ENCODE data around the gene TRABD. TPM values are rescaled to one million over a fixed set of nuclear protein-coding genes. Genes with fewer than 3 reads are reported as not detected.

The TRABD gene
- polyA plus RNA-seq, 1 of the 3 experiments (the other 2 are of a cell fraction) = 50.6 TPM

DNA sequence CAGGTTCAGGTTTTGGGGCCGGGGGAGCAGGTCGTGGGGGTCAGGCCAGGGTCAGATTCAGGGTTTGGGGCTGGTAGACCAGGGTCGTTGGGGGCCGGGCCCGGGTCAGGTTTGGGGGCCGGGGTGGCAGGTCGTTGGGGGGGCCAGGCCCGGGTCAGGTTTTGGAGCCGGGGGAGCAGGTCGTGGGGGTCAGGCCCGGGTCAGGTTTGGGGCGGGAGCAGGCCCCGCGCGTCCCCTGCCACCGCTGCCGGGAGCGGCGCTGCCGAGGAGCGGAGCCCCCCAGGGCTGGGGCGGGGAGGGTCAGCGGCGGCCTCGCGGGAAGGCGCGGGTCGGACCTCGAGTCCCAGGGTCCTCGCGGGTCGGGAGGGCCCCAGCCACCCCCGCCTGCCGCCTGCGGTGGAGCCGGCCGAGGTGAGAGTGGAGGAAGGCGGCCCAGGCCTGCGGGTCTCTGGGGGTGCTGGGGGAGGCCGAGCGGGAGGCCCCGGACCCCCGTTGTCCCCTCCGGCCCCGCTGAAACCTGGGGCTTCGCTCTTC lies 535 bp downstream of the TRABD start:
- POLR2A ChIA-PET = no interaction called here
- H3F3A ChIP-seq (replicated peaks; ENCODE audit: insufficient read depth) = no peaks in the 10 kb centered on the region
- H3K36me3 ChIP-seq (replicated peaks in 1 of 2; ENCODE audit: control insufficient read depth in 1 of 2, insufficient read depth in 2 of 2, low read length in 1 of 2) = peaks cover 0 to 5% of the 10 kb centered on the region in 2 experiments
- no peaks in the 10 kb centered on the region for H3K9me3 ChIP-seq
- peaks cover 50% of the 10 kb centered on the region for H3K79me2 ChIP-seq (ENCODE audit: insufficient read depth)
- no peak overlapping the region for H2AFZ ChIP-seq (ENCODE audit: low read depth)
- peak overlapping the region; percentile 68 to 73 for H3K4me3 ChIP-seq (ENCODE audit: low read depth in 2 of 2, low read length in 1 of 2)
- peak; percentile 65 for DNase-seq
- CTCF ChIA-PET = interaction anchor here (0.7 kb wide), 1 partner anchor 156 kb away, joined by 4 read pairs; no protein-coding TSS in a partner anchor
- H3K9ac ChIP-seq = peak overlapping the region; percentile 71
- H3K9me2 ChIP-seq = no peaks in the 10 kb centered on the region
- H3K4me1 ChIP-seq (ENCODE audit: control insufficient read depth in 1 of 2, insufficient read depth in 2 of 2, low read depth in 1 of 2, low read length in 1 of 2) = peaks cover 4 to 53% of the 10 kb centered on the region in 2 experiments; a peak in 2 of 4 replicates
- 0 out of 2 replicates have a peak, but pooled peaks cover 21% of the 10 kb centered on the region for H4K20me1 ChIP-seq (ENCODE audit: insufficient read depth)
- peak overlapping the region; percentile 93 for H3K4me2 ChIP-seq
- H3K27me3 ChIP-seq (ENCODE audit: insufficient read depth) = no peaks in the 10 kb centered on the region
- peak overlapping the region in 1 of 2 experiments; percentile 56; a peak in 1 of 4 replicates for H3K27ac ChIP-seq (ENCODE audit: low read depth in 2 of 2, low read length in 1 of 2)
- TF ChIP-seq TAF1 (IDR thresholded peaks at IDR 0.05; ENCODE audit: borderline replicate concordance, low read depth, low read length) (no peak), EP300 (IDR thresholded peaks at IDR 0.05; ENCODE audit: borderline replicate concordance in 1 of 2, low read depth in 1 of 2, low read length in 1 of 2) (no peak), ZBTB33 (IDR thresholded peaks at IDR 0.05; ENCODE audit: borderline replicate concordance, low read depth) (no peak), USF2 (IDR thresholded peaks at IDR 0.05; ENCODE audit: borderline replicate concordance, low read depth, low read length) (no peak), NFIC (IDR thresholded peaks at IDR 0.05; ENCODE audit: borderline replicate concordance) (no peak), SMC3 (IDR thresholded peaks at IDR 0.05; ENCODE audit: low read depth, low read length) (no peak), JUND (IDR thresholded peaks at IDR 0.05) (no peak), GABPA (IDR thresholded peaks at IDR 0.05; ENCODE audit: low read depth) (no peak), RFX5 (IDR thresholded peaks at IDR 0.05; ENCODE audit: low read length) (no peak), EZH2phosphoT487 (IDR thresholded peaks at IDR 0.05; ENCODE audit: borderline replicate concordance, low read depth) (no peak), RAD21 (IDR thresholded peaks at IDR 0.05; ENCODE audit: low read length) (no peak), TEAD4 (IDR thresholded peaks at IDR 0.05; ENCODE audit: borderline replicate concordance, insufficient read depth) (no peak), FOXM1 (IDR thresholded peaks at IDR 0.05; ENCODE audit: low read depth) (no peak), MEF2A (IDR thresholded peaks at IDR 0.05; ENCODE audit: borderline replicate concordance, low read depth) (no peak)
- WGBS (ENCODE audit: low lambda C conversion rate) = 1% methylated on average over 12 of the region's 47 CpGs

Measured in SK-N-SH (cell line).